Hematopoietic multipotent progenitor cell treated with erythropoietin and hydrocortisone succinate and interleukin-3 and kit ligand, for 6 days (in vitro differentiated cells): ENCODE data around the gene ACTBL2.
"Not testable (repeated sequence)": the region's sequence is repeated elsewhere in the genome, so short reads cannot be mapped to it uniquely, and the experiment has no call there.

Source experiments
- DNase-seq: peaks from one replicate; pipeline ENCODE4 v3.0.0-alpha.2; 2015

ACTBL2 gene

DNA sequence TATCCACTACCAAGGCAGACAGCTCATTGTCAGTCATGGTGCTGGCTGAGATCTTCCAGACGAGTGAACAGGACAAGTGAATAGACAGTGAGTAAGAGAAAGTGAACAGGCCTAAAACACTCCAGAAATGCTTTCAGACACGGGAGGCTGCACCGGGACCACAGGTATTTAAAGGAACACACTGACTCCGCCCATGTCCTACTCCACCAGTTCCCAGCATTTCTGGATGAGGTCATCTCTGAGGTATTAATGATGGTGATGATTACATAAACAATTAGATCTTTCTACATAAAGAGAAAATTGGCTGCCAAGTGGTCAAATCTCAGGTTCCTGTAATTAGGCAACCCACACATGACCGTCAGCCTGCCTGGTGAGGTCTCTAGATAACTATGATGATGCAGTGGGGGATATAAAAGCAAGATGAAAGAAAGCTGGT, at the start of gene ACTBL2:
ACTBL2 (minus strand) TSS at position 141 of the 436 bp plus-strand sequence; CDS start at position 37, 104 bp downstream.
- no peak for DNase-seq

DNA sequence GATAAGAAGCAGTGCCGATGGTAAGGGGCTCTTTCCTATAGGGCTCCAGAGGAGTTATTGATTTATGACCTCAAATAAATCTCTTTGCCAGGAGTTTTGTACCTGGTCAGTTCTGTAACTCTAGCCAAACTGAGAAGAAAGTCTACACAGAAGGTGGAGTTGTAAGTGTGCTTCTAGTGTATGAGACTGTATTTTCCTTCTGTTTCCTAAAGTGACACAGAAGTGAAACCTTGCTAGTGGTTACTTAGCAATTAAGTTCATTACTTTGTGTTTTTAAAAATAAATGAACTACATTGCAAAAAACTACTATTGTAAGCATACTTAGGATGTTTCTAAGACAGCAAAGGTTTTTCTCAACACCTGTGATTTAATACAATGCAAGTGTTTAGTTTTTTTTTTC, 48.7 kb upstream of the ACTBL2 start:
- no peak for DNase-seq

DNA sequence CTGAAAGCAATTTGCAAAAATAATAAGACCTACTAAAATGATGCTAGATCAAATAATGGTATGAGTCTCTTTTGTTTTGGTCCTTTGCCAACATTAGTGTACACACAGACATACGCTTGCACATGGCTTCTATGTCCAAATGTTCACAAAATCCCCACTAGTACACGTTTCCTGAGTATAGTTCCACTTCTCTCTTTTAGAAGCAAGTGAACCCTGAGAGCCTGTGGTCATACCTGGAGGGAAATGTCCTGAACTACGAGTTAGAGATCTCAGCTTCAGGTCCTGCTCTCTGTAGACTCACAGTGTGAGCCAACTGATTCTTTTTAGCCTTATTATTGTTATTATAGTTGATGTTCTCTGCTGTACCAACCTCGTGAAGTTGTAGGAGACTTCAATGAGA, 47.3 kb upstream of the ACTBL2 start:
- DNase-seq: no peak

DNA sequence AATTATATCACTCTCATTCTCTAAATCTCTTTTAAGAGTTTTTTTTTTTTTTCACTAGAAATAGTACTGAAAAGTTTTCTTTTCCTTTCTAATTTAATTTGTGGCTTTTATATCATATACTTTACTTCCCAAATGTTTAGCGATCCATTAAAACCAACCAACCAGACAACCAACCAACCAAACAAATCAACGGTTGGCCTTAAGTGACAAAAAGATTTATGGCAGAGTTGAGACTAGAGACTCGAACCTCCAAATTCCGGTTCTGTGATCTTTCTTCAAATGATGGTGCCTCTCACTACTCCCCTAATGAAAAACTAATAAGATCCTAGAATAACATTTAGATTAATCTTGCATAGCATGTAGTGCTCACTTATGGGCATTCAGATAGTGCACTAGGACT, 45.3 kb upstream of the ACTBL2 start:
- DNase-seq: no peak

DNA sequence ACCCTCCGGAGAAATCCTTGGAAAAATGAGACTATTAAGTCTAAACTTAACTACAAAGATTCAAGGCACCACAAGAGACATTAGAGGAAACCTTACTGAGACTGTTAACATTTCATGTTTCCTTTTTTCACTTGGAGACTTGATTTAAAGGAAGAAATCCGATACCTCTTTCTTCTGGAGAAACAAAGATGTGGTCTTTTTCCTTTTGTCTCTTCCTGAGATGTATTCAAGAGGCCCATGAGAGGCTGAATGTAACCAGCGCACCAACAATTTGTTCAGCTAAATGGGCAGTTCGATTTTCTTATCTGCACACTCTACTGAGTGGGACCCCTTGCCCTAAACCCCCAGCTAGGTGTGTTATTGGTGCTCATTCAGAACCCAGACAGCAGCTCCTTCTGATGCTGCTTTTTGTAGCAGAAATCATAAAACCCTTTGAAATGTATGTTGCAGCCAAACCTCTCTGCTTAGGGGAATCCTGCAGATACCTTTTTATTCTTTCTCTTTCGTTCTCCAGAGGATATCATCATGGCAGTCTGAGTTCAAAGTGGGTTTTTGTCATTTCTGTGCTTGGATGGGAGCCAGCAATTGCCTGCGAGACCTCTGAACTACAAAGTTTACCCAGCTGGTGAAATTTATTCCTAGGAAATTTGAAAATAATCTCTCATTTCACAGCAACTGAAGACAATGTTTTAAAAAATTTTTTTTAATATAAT, 41.9 kb upstream of the ACTBL2 start:
- no peak for DNase-seq

DNA sequence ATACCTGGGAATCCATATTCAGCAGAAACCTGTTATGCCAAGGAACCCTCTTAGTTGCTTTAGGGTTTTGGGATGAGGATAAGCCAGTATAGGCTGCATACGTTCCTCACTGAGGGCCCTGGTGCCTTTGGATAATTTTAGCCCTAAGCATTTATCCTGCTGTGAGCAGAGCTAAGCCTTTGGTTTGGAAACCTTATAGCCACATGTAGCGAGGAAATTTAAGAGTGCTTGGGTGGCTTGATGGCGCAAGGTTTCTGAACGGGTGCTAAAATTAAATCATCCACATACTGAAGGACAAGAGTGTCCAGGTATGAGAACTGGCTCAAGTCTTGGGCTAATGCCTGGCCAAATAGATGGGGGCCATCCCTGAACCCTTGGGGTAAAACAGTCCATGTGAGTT, 39.9 kb upstream of the ACTBL2 start:
- DNase-seq: not testable (repeated sequence)

DNA sequence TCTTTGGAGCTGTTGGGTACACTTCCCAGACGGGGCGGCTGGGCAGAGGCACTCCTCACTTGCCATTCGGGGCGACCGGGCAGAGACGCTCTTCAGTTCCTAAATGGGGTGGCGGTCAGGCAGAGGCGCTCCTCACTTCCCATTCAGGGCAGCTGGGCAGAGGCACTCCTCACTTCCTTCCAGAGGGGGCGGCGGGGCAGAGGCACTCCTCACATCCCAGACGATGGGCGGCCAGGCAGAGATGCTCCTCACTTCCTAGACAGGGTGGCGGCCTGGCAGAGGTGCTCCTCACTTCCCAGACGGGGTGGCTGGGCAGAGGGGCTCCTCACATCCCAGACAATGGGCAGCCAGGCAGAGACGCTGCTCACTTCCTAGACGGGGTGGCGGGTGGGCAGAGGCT, 35.8 kb upstream of the ACTBL2 start:
- DNase-seq: not testable (repeated sequence)

DNA sequence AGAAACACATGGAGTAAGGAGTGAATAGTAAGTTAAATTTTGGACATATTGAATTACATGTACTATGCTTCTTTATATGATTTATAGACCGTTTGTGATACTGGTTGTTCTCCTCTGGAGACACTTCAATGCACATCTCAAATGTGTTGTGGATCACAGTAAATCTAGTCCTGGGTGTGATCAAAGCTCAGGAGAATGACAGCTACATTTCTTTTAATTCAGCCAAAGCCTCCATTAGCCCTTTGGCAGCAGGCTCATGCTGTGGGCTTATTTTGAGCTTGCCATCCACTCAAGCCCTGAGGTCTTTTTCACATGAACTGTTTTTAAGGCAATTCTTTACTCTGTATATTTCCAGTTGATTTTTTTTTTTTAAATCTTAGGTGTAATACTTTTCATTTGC, 34.6 kb upstream of the ACTBL2 start:
- DNase-seq: no peak

DNA sequence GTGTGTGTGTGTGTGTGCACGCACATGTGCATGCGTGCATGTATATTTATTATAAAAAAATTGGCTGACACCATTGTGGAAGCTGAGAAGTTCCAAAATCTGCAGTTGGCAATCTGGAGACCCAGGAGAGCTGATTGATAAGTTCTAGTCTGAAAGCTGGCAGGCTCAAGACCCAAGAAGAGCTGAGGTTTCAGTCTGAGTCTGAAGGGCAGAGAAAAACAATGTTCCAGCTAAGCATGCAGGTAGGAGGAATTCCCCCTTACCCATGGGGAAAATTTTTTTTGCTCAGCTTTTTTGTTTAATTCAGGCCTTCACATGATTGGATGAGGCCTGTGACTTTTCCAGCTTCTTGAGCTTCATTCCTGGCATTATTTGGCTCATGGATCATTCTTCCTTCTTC, 31.2 kb upstream of the ACTBL2 start:
- no peak for DNase-seq

DNA sequence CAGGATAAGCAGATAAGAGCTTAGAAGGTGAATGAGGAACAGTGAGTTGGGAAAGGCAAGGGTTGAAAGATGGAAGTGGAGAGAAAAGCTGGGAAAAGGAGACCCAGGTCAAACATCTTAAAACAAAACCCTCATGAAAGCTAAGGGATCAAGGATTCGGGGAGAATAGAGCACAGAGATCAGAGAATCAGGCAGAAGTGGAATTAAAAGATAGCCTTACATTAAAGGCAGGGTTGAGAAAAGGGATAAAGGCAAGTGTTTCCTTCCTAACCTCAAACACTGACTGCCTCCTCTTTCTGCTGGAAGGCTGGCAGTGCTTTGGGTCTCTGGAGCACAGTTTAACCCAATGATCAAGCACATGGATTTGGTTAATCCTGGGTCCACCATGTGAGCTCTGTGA, 28.7 kb upstream of the ACTBL2 start:
- DNase-seq: no peak

DNA sequence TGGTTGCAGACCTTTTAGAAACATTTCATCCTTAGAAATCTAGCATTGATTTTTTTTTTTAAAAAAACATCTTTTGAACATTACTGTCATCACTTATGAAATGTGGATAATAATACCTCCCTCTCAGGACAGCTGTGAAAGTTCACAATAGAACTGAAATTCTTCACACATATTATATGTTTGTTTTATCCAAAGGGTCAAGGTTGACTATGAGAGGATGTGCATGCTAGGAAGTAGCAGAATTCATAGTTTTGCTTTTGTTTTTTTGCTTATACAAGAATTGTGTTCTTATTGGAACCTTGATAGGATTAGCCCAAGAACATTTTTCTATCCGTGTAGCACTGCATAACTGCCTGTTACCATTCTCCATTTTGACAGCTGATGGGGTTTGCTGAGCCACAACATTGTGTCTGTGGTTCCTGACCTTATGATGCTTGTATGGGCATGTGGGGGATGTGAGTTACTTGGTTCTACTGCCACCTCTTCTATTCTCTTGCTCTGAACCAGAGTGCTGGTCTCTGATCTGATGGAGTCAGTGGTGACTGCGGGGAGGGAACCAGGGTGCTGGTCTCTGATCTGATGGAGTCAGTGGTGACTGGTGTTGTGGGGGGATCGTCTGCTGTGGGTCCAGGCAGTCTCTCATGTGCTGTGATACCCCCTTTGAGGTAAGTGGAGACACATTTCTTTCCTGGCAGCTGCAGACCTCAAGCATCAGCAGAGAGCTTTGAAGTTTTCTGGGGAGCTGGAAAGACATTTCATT, 27.1 kb upstream of the ACTBL2 start:
- DNase-seq: no peak

DNA sequence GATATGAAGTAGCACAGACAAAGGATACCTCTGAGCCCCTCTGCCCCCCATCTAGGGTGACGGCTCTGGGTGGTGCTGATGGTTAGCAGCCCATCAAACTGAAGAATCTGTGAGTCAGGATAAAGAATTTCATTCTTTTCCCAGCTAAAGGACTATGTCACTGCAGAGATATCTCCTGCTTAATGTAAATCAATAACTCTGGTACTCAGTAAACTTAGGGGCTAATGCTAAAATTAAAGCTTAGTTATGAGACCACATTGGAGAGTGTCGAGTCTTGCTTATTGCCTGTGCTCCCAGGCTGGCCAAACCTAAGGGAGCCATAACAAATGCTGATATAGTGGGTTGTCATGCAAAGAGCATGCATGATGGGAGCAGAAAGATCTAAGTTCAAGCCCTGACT, 25.6 kb upstream of the ACTBL2 start:
- DNase-seq: no peak

DNA sequence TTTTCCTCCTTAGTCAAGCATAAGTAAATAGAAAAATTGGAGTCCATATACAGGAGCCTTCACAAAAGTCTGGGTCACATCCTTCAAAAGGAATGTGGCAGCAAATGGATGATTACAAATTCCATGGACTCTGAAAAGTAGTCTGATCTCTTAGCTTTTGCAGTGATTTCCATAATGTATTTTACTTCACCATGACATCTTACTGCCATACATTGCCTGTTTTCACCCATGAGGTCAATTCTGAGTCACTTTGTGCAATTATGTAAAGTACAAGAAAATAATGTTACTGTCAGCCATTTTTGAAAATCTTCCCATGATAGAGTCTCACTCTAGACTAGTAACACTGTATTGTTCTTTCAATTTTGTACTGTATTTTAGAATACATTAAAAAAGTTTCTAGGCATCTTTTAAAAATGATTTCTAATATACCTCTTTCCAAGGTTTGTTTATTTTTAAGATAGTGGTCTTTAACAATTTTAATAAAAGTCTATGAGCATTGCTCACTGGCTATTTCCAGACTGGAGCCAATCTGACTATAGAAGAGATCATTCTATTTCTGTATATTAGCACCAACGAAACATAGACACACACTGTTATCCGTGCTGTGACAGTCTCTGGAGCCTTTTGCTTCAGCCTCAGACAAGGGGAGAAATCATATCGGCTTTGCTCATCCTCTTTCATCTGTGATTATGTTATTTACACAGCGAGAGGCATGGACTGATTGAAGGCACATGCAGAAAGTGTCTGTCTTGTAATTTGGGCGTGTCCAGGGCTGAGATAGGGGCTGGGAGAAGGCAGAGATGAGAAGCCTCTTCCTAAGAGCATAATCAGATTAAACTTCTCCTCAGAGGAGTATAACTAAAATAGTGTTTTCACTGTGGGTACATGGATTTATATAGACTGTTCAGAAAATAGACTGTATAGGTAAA, 22.9 kb upstream of the ACTBL2 start:
- no peak for DNase-seq

DNA sequence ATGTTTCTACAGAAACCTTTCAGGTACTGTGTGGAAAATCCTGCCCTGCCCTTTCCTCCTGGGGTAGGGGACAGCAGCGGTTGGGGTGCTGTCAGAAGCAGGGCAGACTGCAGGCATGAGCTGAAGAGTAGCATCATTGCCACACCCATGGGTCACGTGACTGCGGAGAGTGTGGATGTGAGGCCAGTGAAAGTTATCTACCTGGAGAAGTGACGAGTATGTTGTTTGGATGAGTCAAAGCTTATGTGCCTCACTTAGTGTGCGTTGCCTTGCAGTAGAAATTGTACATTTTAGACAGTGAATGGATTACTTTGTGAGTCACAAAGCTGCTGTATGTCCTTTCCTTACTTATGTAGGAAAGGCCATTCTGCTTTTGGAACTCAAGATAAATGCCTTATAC, 21.7 kb upstream of the ACTBL2 start:
- DNase-seq: no peak

DNA sequence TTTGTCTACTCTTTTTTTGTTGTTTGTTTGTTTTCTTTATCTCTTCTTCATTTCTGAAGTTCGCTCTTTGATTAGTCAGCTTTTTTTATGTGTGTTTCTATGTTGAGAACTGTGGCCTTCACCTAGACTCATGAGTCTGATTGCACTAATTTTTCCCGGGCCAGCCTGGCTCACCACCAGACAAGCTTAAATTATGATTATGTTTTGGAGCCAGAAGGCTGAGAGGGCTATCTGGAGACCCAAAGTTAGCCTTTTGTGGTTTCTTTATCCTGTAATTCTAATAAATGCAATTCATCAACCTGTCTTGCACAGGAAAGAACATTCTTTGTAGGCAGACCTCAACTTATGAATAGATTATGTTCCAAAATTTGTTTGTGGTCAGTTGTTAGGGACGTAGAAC, 20.8 kb upstream of the ACTBL2 start:
- no peak for DNase-seq

DNA sequence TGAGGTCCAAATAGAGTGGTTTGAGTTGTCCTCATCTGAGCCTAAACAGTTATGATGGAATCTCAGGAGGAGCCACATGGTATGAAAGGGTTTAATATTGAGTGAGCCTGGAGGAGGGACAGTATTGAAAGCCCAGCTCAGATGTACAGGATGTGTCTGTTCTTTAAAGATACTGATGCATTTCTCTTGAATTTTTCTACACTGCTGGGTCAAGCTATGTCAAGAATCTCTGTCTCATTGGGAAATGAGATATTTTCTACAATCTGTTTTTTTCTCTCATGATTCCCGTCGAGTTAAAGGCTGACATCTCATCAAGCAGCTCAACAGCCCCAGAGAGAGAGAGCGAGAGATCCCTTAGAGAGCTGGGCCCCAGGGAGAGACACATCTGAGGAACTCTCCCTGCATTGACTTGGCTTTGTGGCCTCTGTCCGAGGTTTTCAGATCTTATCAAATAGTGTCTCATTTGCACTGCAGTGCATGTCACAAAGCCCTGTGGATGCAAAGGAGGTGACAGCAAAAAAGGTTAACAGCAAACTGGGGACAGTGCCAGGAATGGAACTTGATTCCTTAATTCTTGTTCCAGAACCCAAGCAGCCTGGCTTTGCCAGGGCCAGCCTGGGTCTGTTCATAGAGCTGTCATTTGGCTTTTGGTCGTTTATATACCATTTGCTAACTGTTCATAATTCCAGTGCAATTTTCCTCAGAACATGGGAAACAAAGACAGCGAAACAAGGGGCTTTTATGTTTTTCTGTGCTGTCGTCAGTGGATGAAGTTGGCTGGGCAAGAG, 19.0 kb upstream of the ACTBL2 start:
- peak; percentile 32 for DNase-seq

DNA sequence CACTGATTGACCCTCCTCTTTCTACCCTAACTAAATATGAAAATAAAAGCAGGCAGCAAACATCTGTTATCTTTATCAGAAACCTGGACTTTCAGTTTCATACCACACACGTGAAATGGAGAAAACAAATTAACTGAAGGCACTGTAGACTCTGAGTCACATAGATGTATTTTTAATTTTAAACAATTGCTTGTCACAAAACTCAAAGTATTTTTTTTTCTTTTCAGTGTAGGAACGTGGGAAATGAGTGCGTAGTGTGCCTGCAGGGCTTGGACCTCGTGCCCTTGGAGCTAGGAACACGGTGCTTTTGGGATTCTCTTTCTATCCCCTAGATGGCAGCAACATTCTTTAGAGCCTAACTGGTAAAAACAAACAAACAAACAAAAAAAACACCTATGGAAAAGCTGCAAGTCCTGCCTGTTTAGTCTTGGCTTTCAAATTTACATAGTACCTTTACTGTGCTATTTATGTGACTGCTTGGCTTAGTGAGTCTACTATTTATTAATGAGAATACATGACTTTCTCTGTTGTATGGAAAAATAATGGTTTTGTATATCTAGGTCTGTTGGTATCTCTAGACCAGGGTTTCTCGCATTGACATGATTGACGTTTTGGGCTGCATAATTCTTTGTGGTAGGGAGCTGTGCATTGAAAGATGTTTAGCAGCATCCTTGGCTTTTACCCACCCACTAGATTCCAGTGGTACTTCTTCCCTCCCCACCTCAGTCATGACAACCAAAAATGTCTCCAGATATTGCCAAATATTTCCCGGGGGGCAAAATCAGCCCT, 16.8 kb upstream of the ACTBL2 start:
- peak; percentile 81 for DNase-seq

DNA sequence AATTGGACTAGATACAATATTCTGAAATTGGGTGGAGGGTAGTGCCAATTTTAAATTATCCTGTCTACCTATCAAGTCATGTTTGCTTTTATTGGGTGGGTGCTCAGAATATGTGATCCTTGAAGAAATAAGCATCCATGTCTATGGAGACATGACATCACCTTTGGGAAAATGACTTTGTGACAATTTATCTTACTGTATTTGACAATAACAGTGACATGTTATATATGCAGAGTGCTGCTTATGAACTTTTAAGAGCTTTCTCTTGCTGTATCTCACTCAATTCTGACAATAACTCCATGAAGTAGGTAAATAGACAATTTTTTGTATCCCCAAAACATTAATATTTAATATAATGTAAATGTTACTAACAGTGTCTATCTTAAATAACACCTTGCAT, 15.1 kb upstream of the ACTBL2 start:
- DNase-seq: no peak

DNA sequence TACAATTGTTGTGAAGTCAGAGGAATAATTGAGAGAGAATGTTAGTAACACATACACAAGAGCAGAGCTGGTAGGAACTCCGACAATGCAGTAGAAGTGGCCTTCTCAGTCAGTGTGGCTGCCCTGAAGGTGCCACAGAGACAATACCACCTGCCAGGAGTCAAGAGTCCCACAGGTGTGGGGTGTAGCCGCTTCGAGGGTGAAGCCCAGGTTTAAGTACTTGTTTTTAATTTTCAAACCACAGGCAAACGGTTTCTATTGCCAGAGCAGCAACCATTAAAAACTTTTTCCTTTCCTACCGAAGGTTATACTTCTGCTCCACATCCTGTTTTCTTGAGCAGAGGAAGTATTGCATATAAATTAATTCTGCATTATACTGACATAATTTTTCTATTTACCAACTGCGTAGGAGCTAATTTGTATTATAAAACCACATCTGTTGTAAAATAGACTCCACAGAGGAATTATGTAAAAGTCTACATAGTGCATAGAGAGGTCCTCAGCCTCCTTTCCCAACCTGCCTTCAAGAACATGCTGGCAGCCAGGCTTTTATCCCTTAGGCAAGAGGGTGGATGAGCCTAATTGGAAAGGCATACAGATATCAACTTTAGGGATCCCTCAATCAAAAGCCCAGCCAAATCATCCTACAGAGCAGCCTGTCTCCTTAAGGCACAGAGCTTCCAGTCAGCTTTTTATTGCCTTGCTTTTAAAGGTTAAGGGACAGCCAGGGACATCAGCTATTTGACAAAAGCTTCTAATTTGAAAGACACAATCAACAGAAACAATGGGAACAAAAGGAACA, 12.9 kb upstream of the ACTBL2 start:
- DNase-seq: no peak
